ENCODE data around the gene TMEM255A. TPM values are rescaled to one million over a fixed set of nuclear protein-coding genes. Genes with fewer than 3 reads are reported as not detected.
A peak's percentile ranks its signal among the peaks of the same experiment; 100 is the strongest.

The TMEM255A gene
- polyA plus RNA-seq, 4 donors, result 0.39 to 0.96 (median 0.59) TPM

GRCh38 chrX:120213438-120214265, 97.6 kb downstream of the TMEM255A start:
- peak; percentile 26 to 42 (median 32) for DNase-seq (ENCODE audit: low read depth in 4 of 4, low spot score in 3 of 4)

Other genes starting within 250 kb of the TMEM255A start
- under 1 TPM in 3 of 4 donors, not detected in 1; 0.07 to 0.87 (median 0.08) TPM for gene RHOXF2B, start 233.8 kb downstream of the TMEM255A start, polyA plus RNA-seq (ENCODE audit: insufficient read length in 4 of 4)
- gene RHOXF1, start 195.5 kb downstream of the TMEM255A start, polyA plus RNA-seq (ENCODE audit: insufficient read length in 4 of 4), result 1 to 10 TPM in 3 of 4 donors, under 1 TPM in 1; 0.22 to 2.3 (median 1.1) TPM
- gene RHOXF2, start 152.8 kb downstream of the TMEM255A start, polyA plus RNA-seq (ENCODE audit: insufficient read length in 4 of 4), result under 1 TPM in 1 of 4 donors, not detected in 3; 0.57 TPM
- gene ZBTB33, start 60.6 kb downstream of the TMEM255A start, polyA plus RNA-seq (ENCODE audit: insufficient read length in 4 of 4), result 10 to 100 TPM; 21.9 to 31.3 (median 30.9) TPM
- gene ATP1B4, start 50.6 kb upstream of the TMEM255A start, polyA plus RNA-seq (ENCODE audit: insufficient read length in 4 of 4), result under 1 TPM in 3 of 4 donors, not detected in 1; 0.01 to 0.07 (median 0.07) TPM
- gene LAMP2, start 157.8 kb upstream of the TMEM255A start, polyA plus RNA-seq (ENCODE audit: insufficient read length in 4 of 4), result 100 to 1,000 TPM; 151 to 189 (median 167) TPM
- 10 to 100 TPM; 63.4 to 80.7 (median 77.6) TPM for gene CUL4B, start 249.5 kb upstream of the TMEM255A start, polyA plus RNA-seq (ENCODE audit: insufficient read length in 4 of 4)

Data from right renal pelvis (tissue), 4 donors.